ENCODE measurements around the gene HEXB. TPM values are rescaled to one million over a fixed set of nuclear protein-coding genes. Genes with fewer than 3 reads are reported as not detected.
A peak's percentile ranks its signal among the peaks of the same experiment; 100 is the strongest.

HEXB gene
- total and polyA plus RNA-seq, 2 of the 13 experiments (the other 11 are each of a cell fraction or from before 2014, with no cell fraction given): 100 to 104 TPM

- TF ChIP-seq, protein P1, sequence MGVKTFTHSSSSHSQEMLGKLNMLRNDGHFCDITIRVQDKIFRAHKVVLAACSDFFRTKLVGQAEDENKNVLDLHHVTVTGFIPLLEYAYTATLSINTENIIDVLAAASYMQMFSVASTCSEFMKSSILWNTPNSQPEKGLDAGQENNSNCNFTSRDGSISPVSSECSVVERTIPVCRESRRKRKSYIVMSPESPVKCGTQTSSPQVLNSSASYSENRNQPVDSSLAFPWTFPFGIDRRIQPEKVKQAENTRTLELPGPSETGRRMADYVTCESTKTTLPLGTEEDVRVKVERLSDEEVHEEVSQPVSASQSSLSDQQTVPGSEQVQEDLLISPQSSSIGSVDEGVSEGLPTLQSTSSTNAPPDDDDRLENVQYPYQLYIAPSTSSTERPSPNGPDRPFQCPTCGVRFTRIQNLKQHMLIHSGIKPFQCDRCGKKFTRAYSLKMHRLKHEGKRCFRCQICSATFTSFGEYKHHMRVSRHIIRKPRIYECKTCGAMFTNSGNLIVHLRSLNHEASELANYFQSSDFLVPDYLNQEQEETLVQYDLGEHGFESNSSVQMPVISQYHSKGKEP (CRISPR knock-in tag; IDR thresholded peaks at IDR 0.05): no peak
- TF ChIP-seq ZNF574 (CRISPR knock-in tag; IDR thresholded peaks at IDR 0.05) (0 out of 2 replicates have a peak, but pooled peaks have one; percentile 18), MIER2 (CRISPR knock-in tag; IDR thresholded peaks at IDR 0.05) (no peak), ZNF282 (IDR thresholded peaks at IDR 0.05; ENCODE audit: partially characterized antibody) (no peak), KDM2A (CRISPR knock-in tag; IDR thresholded peaks at IDR 0.05; ENCODE audit: borderline replicate concordance, low read depth) (no peak), AGO2 (optimal IDR thresholded peaks at IDR 0.05; ENCODE audit: low read depth, low read length) (peak; percentile 62), MIER3 (CRISPR knock-in tag; IDR thresholded peaks at IDR 0.05; ENCODE audit: borderline replicate concordance) (no peak), SIX4 (CRISPR knock-in tag; IDR thresholded peaks at IDR 0.05) (no peak), ZMAT3 (CRISPR knock-in tag; conservative IDR thresholded peaks at IDR 0.05) (no peak), WIZ (CRISPR knock-in tag; IDR thresholded peaks at IDR 0.05) (no peak), RAD21 (CRISPR knock-in tag; IDR thresholded peaks at IDR 0.05) (no peak), ZNF576 (CRISPR knock-in tag; IDR thresholded peaks at IDR 0.05) (no peak)
- TF ChIP-seq, protein P2, sequence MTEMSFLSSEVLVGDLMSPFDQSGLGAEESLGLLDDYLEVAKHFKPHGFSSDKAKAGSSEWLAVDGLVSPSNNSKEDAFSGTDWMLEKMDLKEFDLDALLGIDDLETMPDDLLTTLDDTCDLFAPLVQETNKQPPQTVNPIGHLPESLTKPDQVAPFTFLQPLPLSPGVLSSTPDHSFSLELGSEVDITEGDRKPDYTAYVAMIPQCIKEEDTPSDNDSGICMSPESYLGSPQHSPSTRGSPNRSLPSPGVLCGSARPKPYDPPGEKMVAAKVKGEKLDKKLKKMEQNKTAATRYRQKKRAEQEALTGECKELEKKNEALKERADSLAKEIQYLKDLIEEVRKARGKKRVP (CRISPR knock-in tag; IDR thresholded peaks at IDR 0.05): no peak
These were observed 48.9 kb upstream of the HEXB start (continued) for GRCh38 chr5:74636149-74636548.

All from HepG2 (cell line).